NAMALWA (cell line): ENCODE results near the gene DNAH1.

Experiments used
- DNase-seq: peaks from one replicate; pipeline ENCODE4 v3.0.0-alpha.2; 2015; ENCODE audit warnings: low spot score

The DNAH1 gene

GRCh38 chr3:52358362-52358940, 42.3 kb downstream of the DNAH1 start:
- no peak for DNase-seq

GRCh38 chr3:52359116-52359855, 43.2 kb downstream of the DNAH1 start:
- no peak for DNase-seq

GRCh38 chr3:52361011-52361410, 44.9 kb downstream of the DNAH1 start:
- no peak for DNase-seq

GRCh38 chr3:52361454-52361853, 45.3 kb downstream of the DNAH1 start:
- DNase-seq: no peak

GRCh38 chr3:52361898-52362297, 45.8 kb downstream of the DNAH1 start:
- no peak for DNase-seq

- DNase-seq: no peak
These were observed 48.4 kb downstream of the DNAH1 start for GRCh38 chr3:52364322-52365035.

- DNase-seq: no peak
These were observed 50.4 kb downstream of the DNAH1 start for GRCh38 chr3:52366527-52366926.

- DNase-seq: no peak
These were observed 52.1 kb downstream of the DNAH1 start for GRCh38 chr3:52367891-52368880.

- DNase-seq: no peak
These were observed 54.4 kb downstream of the DNAH1 start for GRCh38 chr3:52370531-52370930.

- peak; percentile 50 for DNase-seq
These were observed 56.8 kb downstream of the DNAH1 start for GRCh38 chr3:52372822-52373504.

- no peak for DNase-seq
These were observed 57.6 kb downstream of the DNAH1 start for GRCh38 chr3:52373676-52374075.

GRCh38 chr3:52374173-52374572, 58.1 kb downstream of the DNAH1 start:
- DNase-seq: no peak

GRCh38 chr3:52379610-52380009, 63.5 kb downstream of the DNAH1 start:
- DNase-seq: no peak

GRCh38 chr3:52380023-52380422, 63.9 kb downstream of the DNAH1 start:
- DNase-seq: no peak

GRCh38 chr3:52381623-52382022, 65.5 kb downstream of the DNAH1 start:
- DNase-seq: no peak

- DNase-seq: no peak
These were observed 67.3 kb downstream of the DNAH1 start for GRCh38 chr3:52383446-52383845.

GRCh38 chr3:52384019-52384761, 68.1 kb downstream of the DNAH1 start:
- DNase-seq: no peak

GRCh38 chr3:52385157-52385556, 69.0 kb downstream of the DNAH1 start:
- DNase-seq: peak; percentile 58

GRCh38 chr3:52387481-52387880, 71.4 kb downstream of the DNAH1 start:
- no peak for DNase-seq

- DNase-seq: no peak
These were observed 72.3 kb downstream of the DNAH1 start for GRCh38 chr3:52388348-52388821.

- DNase-seq: peak; percentile 23
These were observed 72.8 kb downstream of the DNAH1 start for GRCh38 chr3:52388933-52389332.
